Gastroesophageal sphincter (tissue), 4 donors: ENCODE measurements around the gene SFI1. TPM values are rescaled to one million over a fixed set of nuclear protein-coding genes. Genes with fewer than 3 reads are reported as not detected.

Source experiments
- ATAC-seq: fragments of 150-250 bp; one replicate; pipeline ENCODE4 v1.9.1; 2016; ENCODE audit warnings: mild to moderate bottlenecking, moderate library complexity
- H3K27ac ChIP-seq, 4 donors: fragments of 200-600 bp; sonication (generic) in 3 of 4; 1 replicate in 3 of 4; 2 replicates in 1 of 4; pipeline ENCODE4 v1.5.1; 2016 to 2019
- H3K27me3 ChIP-seq: fragments of 200-600 bp; sonication (generic); one replicate; pipeline ENCODE4 v1.5.1; 2019
- H3K36me3 ChIP-seq, 2 donors: fragments of 200-600 bp; sonication (generic); one replicate each; pipeline ENCODE4 v1.5.1; 2019; ENCODE audit warnings: control low read depth in 1 of 2
- H3K4me1 ChIP-seq, 3 donors: fragments of 200-600 bp; sonication (generic); 1 replicate in 2 of 3; 2 replicates in 1 of 3; pipeline ENCODE4 v1.5.1; 2016 to 2019; ENCODE audit warnings: control low read depth in 2 of 3
- H3K4me3 ChIP-seq, 2 donors: fragments of 200-600 bp; sonication (generic); one replicate each; pipeline ENCODE4 v1.5.1; 2019; ENCODE audit warnings: mild to moderate bottlenecking in 1 of 2, moderate library complexity in 1 of 2
- H3K9me3 ChIP-seq, 3 donors: fragments of 200-600 bp; sonication (generic); one replicate each; pipeline ENCODE4 v1.5.1; 2017 to 2019; ENCODE audit warnings: control low read depth in 2 of 3
- EP300 ChIP-seq: sonication (generic); formaldehyde crosslinking; IDR thresholded peaks from one replicate; pipeline ENCODE4 v1.6.1; 2017; ENCODE audit warnings: antibody characterized with exemption, mild to moderate bottlenecking
- POLR2A ChIP-seq, 2 donors: fragments of 450-650 bp; IDR thresholded peaks; one replicate each; pipeline ENCODE4 v1.6.1; 2017; ENCODE audit warnings: antibody characterized with exemption in 2 of 2, mild to moderate bottlenecking in 2 of 2, moderate library complexity in 1 of 2
- POLR2AphosphoS5 ChIP-seq: sonication (generic); formaldehyde crosslinking; IDR thresholded peaks from one replicate; pipeline ENCODE4 v1.6.1; 2017; ENCODE audit warnings: antibody characterized with exemption
- WGBS, 2 donors: methylation state at CpG; one replicate each; pipeline ENCODE4 v1.1.5; 2018; ENCODE audit warnings: low coverage in 1 of 2; 5-methylcytosine and 5-hydroxymethylcytosine counted together
- total RNA-seq, 4 donors: library from RNA; depleted of rRNA; stranded (reverse); fragments of >200 nt; gene quantifications; one replicate each; pipeline ENCODE4 v1.1.0, GENCODE V29; 2016
- TF ChIP-seq, protein P1 (sequence below), 4 experiments: fragments of 200-600 bp in 2 of 4; fragments of 450-650 bp in 2 of 4; sonication (generic) in 1 of 4; IDR thresholded peaks; one replicate each; pipeline ENCODE4 v1.5.1; 2017 to 2019; ENCODE audit warnings: antibody characterized with exemption in 4 of 4, mild to moderate bottlenecking in 2 of 4, moderate library complexity in 2 of 4

Gene SFI1
- total RNA-seq, 4 donors from 2014 or later = 14.4 to 54.8 (median 20.0) TPM

DNA sequence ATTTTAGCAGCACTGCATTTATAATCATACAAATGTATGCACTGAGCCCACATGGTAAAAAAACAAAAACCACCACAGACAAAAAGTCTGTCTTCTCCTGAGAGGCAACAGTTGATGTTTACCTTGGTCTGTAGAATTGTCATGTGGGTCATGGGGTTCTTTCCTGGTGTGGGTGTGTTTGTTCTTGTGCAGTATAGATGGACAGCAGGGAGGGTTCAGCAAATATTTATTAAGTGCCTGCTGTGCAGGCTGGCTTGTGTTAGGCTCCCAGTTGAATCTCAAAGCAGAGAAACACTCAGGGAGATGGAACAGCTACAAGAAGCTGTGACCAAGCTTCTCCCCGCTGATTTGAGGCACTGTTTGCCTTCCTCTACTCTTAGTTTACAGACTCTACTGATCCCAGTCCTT is 83.5 kb downstream of the SFI1 start:
- H3K27ac ChIP-seq = no peak overlapping the region

DNA sequence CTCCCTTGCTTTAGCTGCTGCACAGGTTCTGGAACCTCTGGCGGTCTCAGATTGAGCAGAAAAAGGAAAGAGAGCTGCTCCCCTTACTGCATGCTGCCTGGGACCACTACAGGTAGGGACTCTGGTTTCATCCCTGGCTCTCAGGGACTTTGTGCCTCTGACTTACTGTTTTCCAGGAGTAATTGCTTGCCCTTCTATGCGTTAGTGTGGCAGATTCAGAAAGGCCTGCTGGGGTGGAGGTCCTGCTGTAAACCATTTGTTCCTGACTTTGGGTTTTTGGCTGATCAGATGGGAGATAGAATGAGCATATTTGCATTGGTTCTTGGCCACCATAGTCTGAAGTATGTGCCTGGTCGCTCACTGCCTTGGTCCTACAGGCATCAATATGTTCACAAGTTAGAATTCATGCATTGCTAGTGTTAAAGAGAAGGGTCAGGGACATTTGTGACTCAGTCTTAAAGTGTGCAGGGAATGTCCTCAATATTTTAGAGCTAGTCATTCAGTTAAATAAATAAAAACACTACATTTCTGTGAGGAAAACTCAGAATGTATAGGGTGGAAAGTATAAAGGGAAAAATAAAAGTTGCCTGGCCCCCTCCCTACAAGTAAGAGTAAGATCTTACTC is 87.6 kb downstream of the SFI1 start:
- H3K36me3 ChIP-seq = peaks cover 0 to 72% of the 10 kb centered on the region in 2 donors
- TF ChIP-seq EP300 = no peak
- no peak for TF ChIP-seq POLR2A (IDR thresholded peaks at IDR 0.05)
- TF ChIP-seq POLR2AphosphoS5 = no peak
- TF ChIP-seq, protein P1, sequence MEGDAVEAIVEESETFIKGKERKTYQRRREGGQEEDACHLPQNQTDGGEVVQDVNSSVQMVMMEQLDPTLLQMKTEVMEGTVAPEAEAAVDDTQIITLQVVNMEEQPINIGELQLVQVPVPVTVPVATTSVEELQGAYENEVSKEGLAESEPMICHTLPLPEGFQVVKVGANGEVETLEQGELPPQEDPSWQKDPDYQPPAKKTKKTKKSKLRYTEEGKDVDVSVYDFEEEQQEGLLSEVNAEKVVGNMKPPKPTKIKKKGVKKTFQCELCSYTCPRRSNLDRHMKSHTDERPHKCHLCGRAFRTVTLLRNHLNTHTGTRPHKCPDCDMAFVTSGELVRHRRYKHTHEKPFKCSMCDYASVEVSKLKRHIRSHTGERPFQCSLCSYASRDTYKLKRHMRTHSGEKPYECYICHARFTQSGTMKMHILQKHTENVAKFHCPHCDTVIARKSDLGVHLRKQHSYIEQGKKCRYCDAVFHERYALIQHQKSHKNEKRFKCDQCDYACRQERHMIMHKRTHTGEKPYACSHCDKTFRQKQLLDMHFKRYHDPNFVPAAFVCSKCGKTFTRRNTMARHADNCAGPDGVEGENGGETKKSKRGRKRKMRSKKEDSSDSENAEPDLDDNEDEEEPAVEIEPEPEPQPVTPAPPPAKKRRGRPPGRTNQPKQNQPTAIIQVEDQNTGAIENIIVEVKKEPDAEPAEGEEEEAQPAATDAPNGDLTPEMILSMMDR (IDR thresholded peaks at IDR 0.05) = no peak

More for the DNA sequence above, 83.5 kb downstream of the SFI1 start:
- TF ChIP-seq, protein P1 (IDR thresholded peaks at IDR 0.05) = no peak
- TF ChIP-seq POLR2AphosphoS5 = no peak
- TF ChIP-seq EP300 = no peak
- TF ChIP-seq POLR2A (IDR thresholded peaks at IDR 0.05) = no peak
- no peaks in the 10 kb centered on the region for H3K27me3 ChIP-seq
- H3K36me3 ChIP-seq = peaks cover 0 to 74% of the 10 kb centered on the region in 2 donors
- H3K4me1 ChIP-seq = no peaks in the 10 kb centered on the region
- no peak overlapping the region for H3K4me3 ChIP-seq
- WGBS, 2 donors = 86 to 89% methylated on average over 1 of the region's 1 CpG
- no peaks in the 10 kb centered on the region for H3K9me3 ChIP-seq
- ATAC-seq = no peak

GRCh38 chr22:31584804-31585160 is 88.4 kb downstream of the SFI1 start:
- Histone ChIP-seq H3K36me3 (peaks cover 0 to 73% of the 10 kb centered on the region in 2 donors), H3K4me3 (no peak overlapping the region), H3K9me3 (no peaks in the 10 kb centered on the region), H3K27ac (no peak overlapping the region), H3K4me1 (no peaks in the 10 kb centered on the region), H3K27me3 (no peaks in the 10 kb centered on the region)
- TF ChIP-seq EP300 = no peak
- no peak for TF ChIP-seq POLR2AphosphoS5
- TF ChIP-seq POLR2A (IDR thresholded peaks at IDR 0.05) = no peak
- TF ChIP-seq, protein P1 (IDR thresholded peaks at IDR 0.05) = no peak
- no peak for ATAC-seq
- 92 to 100% methylated on average over 5 of the region's 5 CpGs for WGBS, 2 donors

More for the DNA sequence above, 87.6 kb downstream of the SFI1 start:
- Histone ChIP-seq H3K9me3 (no peaks in the 10 kb centered on the region), H3K27ac (no peak overlapping the region), H3K4me3 (no peak overlapping the region), H3K27me3 (no peaks in the 10 kb centered on the region), H3K4me1 (no peaks in the 10 kb centered on the region)
- ATAC-seq = no peak
- 80 to 93% methylated on average over 2 to 3 of the region's 3 CpGs for WGBS, 2 donors

DNA sequence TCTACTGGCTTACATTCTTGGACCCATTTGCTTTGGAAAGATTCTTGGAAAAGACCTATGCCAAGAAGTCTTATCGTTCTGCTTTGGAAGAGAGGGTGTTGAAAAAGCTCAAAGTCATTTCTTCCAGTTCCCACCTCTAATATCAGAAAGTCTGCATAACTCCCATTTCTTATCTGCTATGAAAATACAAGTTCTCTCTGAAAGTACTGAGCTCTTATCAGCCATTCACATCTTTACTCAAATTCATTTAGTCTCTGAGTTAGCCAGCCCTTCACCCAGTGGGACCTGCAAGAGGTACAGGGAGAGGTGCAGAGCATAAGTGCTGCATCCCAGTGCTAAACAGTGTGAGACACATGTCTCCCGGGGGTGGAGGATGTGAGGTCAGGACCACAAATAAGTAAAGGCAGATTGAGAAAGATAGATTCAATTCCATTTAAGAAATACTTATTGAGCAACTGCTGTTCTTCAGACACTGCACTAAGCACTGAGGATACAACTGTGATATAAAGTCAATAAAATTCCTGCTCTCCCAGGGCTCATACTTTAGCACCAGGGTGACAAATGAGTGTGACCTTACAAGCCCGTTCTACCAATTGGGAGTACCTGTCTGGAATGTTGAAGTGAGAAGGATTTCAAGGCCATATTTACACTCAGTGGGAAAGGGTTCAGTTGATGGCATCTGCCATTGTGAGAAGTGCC is 89.0 kb downstream of the SFI1 start:
- Histone ChIP-seq H3K27ac (no peak overlapping the region), H3K4me3 (no peak overlapping the region), H3K4me1 (no peaks in the 10 kb centered on the region), H3K27me3 (no peaks in the 10 kb centered on the region), H3K36me3 (peaks cover 0 to 72% of the 10 kb centered on the region in 2 donors), H3K9me3 (no peaks in the 10 kb centered on the region)
- 60 to 61% methylated on average over 3 of the region's 3 CpGs for WGBS, 2 donors
- no peak for TF ChIP-seq POLR2AphosphoS5
- no peak for TF ChIP-seq POLR2A (IDR thresholded peaks at IDR 0.05)
- no peak for TF ChIP-seq EP300
- TF ChIP-seq, protein P1 (IDR thresholded peaks at IDR 0.05) = no peak
- no peak for ATAC-seq
